Liver (tissue), 9 donors: ENCODE data around the gene PLEKHN1. TPM values are rescaled to one million over a fixed set of nuclear protein-coding genes. Genes with fewer than 3 reads are reported as not detected.

Experiments used
- DNase-seq: peaks from one replicate; pipeline ENCODE4 v3.0.0-alpha.2; 2017; ENCODE audit warnings: low spot score
- H3K27ac ChIP-seq, 2 donors: one replicate each; pipeline ENCODE4 v1.7.0; 2013; ENCODE audit warnings: inconsistent platforms in 2 of 2, low read length in 2 of 2, control low read depth in 1 of 2, low read depth in 1 of 2, mild to moderate bottlenecking in 1 of 2
- H3K27me3 ChIP-seq, 4 donors: one replicate each; pipeline versions ENCODE4 v1.6.1 to v1.7.0; 2013; ENCODE audit warnings: low read length in 3 of 4, inconsistent platforms in 1 of 4, mild to moderate bottlenecking in 1 of 4, moderate library complexity in 1 of 4; ENCODE audit not compliant: control insufficient read depth in 4 of 4, insufficient read depth in 4 of 4
- H3K36me3 ChIP-seq, 4 donors: one replicate each; pipeline versions ENCODE4 v1.6.1 to v1.7.0; 2013; ENCODE audit warnings: low read length in 3 of 4, mild to moderate bottlenecking in 3 of 4, low read depth in 1 of 4, moderate library complexity in 1 of 4; ENCODE audit not compliant: control insufficient read depth in 4 of 4, insufficient read depth in 3 of 4
- H3K4me1 ChIP-seq, 4 donors: one replicate each; pipeline versions ENCODE4 v1.6.1 to v1.7.0; 2013; ENCODE audit warnings: low read length in 3 of 4, mild to moderate bottlenecking in 3 of 4, moderate library complexity in 1 of 4; ENCODE audit not compliant: control insufficient read depth in 4 of 4, insufficient read depth in 4 of 4
- H3K4me3 ChIP-seq, 3 donors: one replicate each; pipeline versions ENCODE4 v1.6.1 to v1.7.0; 2013; ENCODE audit warnings: low read length in 3 of 3, control low read depth in 1 of 3, low read depth in 1 of 3, mild to moderate bottlenecking in 1 of 3
- H3K9ac ChIP-seq, 2 donors: one replicate each; pipeline ENCODE4 v1.7.0; 2013; ENCODE audit warnings: low read length in 2 of 2, mild to moderate bottlenecking in 2 of 2, moderate library complexity in 2 of 2, control low read depth in 1 of 2, low read depth in 1 of 2
- H3K9me3 ChIP-seq, 4 donors: one replicate each; pipeline versions ENCODE4 v1.6.1 to v1.7.0; 2013; ENCODE audit warnings: low read length in 3 of 4; ENCODE audit not compliant: control insufficient read depth in 4 of 4
- EGR1 ChIP-seq, 2 donors: IDR thresholded peaks; 2 replicates each; pipeline ENCODE4 v1.6.1; 2016 to 2018; ENCODE audit warnings: antibody characterized with exemption in 2 of 2, low read depth in 2 of 2
- FOXA1 ChIP-seq: IDR thresholded peaks from 2 replicates; pipeline ENCODE4 v1.6.1; 2016; ENCODE audit warnings: antibody characterized with exemption
- FOXA2 ChIP-seq: IDR thresholded peaks from 2 replicates; pipeline ENCODE4 v1.6.1; 2016; ENCODE audit warnings: antibody characterized with exemption
- GABPA ChIP-seq, 2 donors: IDR thresholded peaks in 1 of 2; conservative IDR thresholded peaks in 1 of 2; 2 replicates each; pipeline ENCODE4 v1.6.1; 2016; ENCODE audit warnings: antibody characterized with exemption in 2 of 2, mild to moderate bottlenecking in 1 of 2, moderate library complexity in 1 of 2
- HNF4A ChIP-seq, 2 donors: conservative IDR thresholded peaks; 2 replicates each; pipeline ENCODE4 v1.6.1; 2016; ENCODE audit warnings: antibody characterized with exemption in 2 of 2, mild to moderate bottlenecking in 2 of 2
- HNF4G ChIP-seq: IDR thresholded peaks from 2 replicates; pipeline ENCODE4 v1.6.1; 2016; ENCODE audit warnings: antibody characterized with exemption
- JUND ChIP-seq, 2 donors: IDR thresholded peaks; 2 replicates each; pipeline ENCODE4 v1.6.1; 2016; ENCODE audit warnings: antibody characterized with exemption in 2 of 2
- NR2F2 ChIP-seq: IDR thresholded peaks from 2 replicates; pipeline ENCODE4 v1.6.1; 2016; ENCODE audit warnings: antibody characterized with exemption
- RAD21 ChIP-seq, 2 donors: IDR thresholded peaks; 2 replicates each; pipeline ENCODE4 v1.6.1; 2016; ENCODE audit warnings: antibody characterized with exemption in 2 of 2, mild to moderate bottlenecking in 2 of 2
- RXRA ChIP-seq, 2 donors: IDR thresholded peaks; 2 replicates each; pipeline ENCODE4 v1.6.1; 2017 to 2018; ENCODE audit warnings: antibody characterized with exemption in 2 of 2, mild to moderate bottlenecking in 1 of 2
- SP1 ChIP-seq: IDR thresholded peaks from 2 replicates; pipeline ENCODE4 v1.6.1; 2018; ENCODE audit warnings: antibody characterized with exemption, mild to moderate bottlenecking
- TAF1 ChIP-seq: conservative IDR thresholded peaks from 2 replicates; pipeline ENCODE4 v1.6.1; 2016; ENCODE audit warnings: antibody characterized with exemption, mild to moderate bottlenecking
- YY1 ChIP-seq: IDR thresholded peaks from 2 replicates; pipeline ENCODE4 v1.6.1; 2016; ENCODE audit warnings: antibody characterized with exemption, mild to moderate bottlenecking
- WGBS: extraction: QIAGEN DNeasy Blood & Tissue Kit; methylation state at CpG from one replicate; pipeline ENCODE4 v1.1.7; 2013; 5-methylcytosine and 5-hydroxymethylcytosine counted together
- polyA plus RNA-seq, 2 donors: library from polyadenylated mRNA; stranded (reverse) in 1 of 2; unstranded in 1 of 2; fragments of 200-250 nt in 1 of 2; fragments of >200 nt in 1 of 2; fragmentation: Nextera tagmentation in 1 of 2; extraction: Ambion mirVana in 1 of 2; gene quantifications; one replicate each; pipeline versions ENCODE4 v1.2.1 to v1.2.3, GENCODE V29; 2013 to 2015
- total RNA-seq, 2 donors: library from RNA; depleted of rRNA; stranded (reverse); fragments of >200 nt; gene quantifications; one replicate each; pipeline ENCODE4 v1.2.3, GENCODE V29; 2014
- TF ChIP-seq, protein P1 (sequence below): IDR thresholded peaks from 2 replicates; pipeline ENCODE4 v1.6.1; 2016; ENCODE audit warnings: antibody characterized with exemption
- TF ChIP-seq, protein P2 (sequence below): IDR thresholded peaks from 2 replicates; pipeline ENCODE4 v1.6.1; 2016; ENCODE audit warnings: antibody characterized with exemption, mild to moderate bottlenecking
- TF ChIP-seq, protein P3 (sequence below): fragments of 150-350 bp; IDR thresholded peaks from 2 replicates; pipeline ENCODE4 v1.5.1; 2017; ENCODE audit warnings: improper control_type of control experiment, low read depth, low read length; ENCODE audit not compliant: missing input control
- donor health status: healthy.
- donor health status: healthy.
- donor health status: healthy.
- donor health status: healthy.
- donor health status: healthy.

PLEKHN1 gene
- total and polyA plus RNA-seq, 4 donors: 0.17 to 0.18 TPM; not detected in 2

DNA sequence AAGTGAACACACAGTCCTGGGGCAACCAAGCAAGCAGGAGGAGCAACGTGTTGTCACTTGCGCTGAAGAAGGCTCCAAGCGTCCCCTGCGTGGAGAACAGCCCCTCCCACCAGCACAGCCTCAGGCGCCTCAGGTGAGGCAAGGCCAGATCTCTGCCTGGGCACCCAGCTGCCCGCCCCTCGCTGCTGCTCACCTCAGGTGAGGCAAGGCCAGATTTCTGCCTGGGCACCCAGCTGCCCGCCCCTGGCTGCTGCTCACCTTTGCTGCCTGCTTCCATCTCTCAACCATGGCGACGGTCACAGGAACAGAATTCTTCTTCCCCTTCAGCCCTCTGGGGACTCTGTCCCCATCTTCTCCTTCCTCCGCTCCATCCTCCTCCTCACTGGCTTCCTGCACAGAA lies 9.6 kb upstream of the PLEKHN1 start:
- DNase-seq: no peak
- no peak overlapping the region for H3K4me3 ChIP-seq
- no peaks in the 10 kb centered on the region for H3K27me3 ChIP-seq
- peaks cover 11 to 32% (median 20%) of the 10 kb centered on the region in 4 donors for H3K4me1 ChIP-seq
- no peak overlapping the region for H3K27ac ChIP-seq
- WGBS: 98% methylated on average over 11 of the region's 11 CpGs
- H3K9me3 ChIP-seq: no peaks in the 10 kb centered on the region
- no peak overlapping the region for H3K9ac ChIP-seq
- peaks cover 18 to 50% (median 21%) of the 10 kb centered on the region in 4 donors for H3K36me3 ChIP-seq
- TF ChIP-seq HNF4G (no peak), SP1 (no peak), YY1 (no peak), NR2F2 (no peak), EGR1 (IDR thresholded peaks at IDR 0.05; ENCODE audit: low read depth in 2 of 2) (no peak), RAD21 (IDR thresholded peaks at IDR 0.05) (no peak), JUND (IDR thresholded peaks at IDR 0.05) (no peak)
- TF ChIP-seq, protein P1, sequence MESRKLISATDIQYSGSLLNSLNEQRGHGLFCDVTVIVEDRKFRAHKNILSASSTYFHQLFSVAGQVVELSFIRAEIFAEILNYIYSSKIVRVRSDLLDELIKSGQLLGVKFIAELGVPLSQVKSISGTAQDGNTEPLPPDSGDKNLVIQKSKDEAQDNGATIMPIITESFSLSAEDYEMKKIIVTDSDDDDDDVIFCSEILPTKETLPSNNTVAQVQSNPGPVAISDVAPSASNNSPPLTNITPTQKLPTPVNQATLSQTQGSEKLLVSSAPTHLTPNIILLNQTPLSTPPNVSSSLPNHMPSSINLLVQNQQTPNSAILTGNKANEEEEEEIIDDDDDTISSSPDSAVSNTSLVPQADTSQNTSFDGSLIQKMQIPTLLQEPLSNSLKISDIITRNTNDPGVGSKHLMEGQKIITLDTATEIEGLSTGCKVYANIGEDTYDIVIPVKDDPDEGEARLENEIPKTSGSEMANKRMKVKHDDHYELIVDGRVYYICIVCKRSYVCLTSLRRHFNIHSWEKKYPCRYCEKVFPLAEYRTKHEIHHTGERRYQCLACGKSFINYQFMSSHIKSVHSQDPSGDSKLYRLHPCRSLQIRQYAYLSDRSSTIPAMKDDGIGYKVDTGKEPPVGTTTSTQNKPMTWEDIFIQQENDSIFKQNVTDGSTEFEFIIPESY: no peak

- Histone ChIP-seq H3K36me3 (peaks cover 8 to 26% (median 14%) of the 10 kb centered on the region in 4 donors), H3K4me3 (peak within 1 kb of the TSS; percentile 93 to 99 (median 94)), H3K27me3 (no peaks in the 10 kb centered on the region), H3K4me1 (peaks cover 13 to 33% (median 20%) of the 10 kb centered on the region in 4 donors), H3K9me3 (no peaks in the 10 kb centered on the region), H3K9ac (peak within 1 kb of the TSS; percentile 56 to 75), H3K27ac (peak within 1 kb of the TSS; percentile 62 to 71)
- DNase-seq: peak; percentile 99
- 7% methylated on average over 101 of the region's 101 CpGs for WGBS
- TF ChIP-seq HNF4G (no peak), RXRA (IDR thresholded peaks at IDR 0.05) (no peak), FOXA1 (no peak), JUND (IDR thresholded peaks at IDR 0.05) (no peak), RAD21 (IDR thresholded peaks at IDR 0.05) (no peak), FOXA2 (no peak), NR2F2 (no peak), GABPA (IDR thresholded peaks at IDR 0.05 in 1 of 2, conservative IDR thresholded peaks at IDR 0.05 in 1 of 2) (peak; percentile 74 to 93), TAF1 (no peak), HNF4A (conservative IDR thresholded peaks at IDR 0.05) (no peak), YY1 (peak; percentile 96)
- TF ChIP-seq, protein P1: no peak
- TF ChIP-seq, protein P2, sequence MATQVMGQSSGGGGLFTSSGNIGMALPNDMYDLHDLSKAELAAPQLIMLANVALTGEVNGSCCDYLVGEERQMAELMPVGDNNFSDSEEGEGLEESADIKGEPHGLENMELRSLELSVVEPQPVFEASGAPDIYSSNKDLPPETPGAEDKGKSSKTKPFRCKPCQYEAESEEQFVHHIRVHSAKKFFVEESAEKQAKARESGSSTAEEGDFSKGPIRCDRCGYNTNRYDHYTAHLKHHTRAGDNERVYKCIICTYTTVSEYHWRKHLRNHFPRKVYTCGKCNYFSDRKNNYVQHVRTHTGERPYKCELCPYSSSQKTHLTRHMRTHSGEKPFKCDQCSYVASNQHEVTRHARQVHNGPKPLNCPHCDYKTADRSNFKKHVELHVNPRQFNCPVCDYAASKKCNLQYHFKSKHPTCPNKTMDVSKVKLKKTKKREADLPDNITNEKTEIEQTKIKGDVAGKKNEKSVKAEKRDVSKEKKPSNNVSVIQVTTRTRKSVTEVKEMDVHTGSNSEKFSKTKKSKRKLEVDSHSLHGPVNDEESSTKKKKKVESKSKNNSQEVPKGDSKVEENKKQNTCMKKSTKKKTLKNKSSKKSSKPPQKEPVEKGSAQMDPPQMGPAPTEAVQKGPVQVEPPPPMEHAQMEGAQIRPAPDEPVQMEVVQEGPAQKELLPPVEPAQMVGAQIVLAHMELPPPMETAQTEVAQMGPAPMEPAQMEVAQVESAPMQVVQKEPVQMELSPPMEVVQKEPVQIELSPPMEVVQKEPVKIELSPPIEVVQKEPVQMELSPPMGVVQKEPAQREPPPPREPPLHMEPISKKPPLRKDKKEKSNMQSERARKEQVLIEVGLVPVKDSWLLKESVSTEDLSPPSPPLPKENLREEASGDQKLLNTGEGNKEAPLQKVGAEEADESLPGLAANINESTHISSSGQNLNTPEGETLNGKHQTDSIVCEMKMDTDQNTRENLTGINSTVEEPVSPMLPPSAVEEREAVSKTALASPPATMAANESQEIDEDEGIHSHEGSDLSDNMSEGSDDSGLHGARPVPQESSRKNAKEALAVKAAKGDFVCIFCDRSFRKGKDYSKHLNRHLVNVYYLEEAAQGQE: no peak
- TF ChIP-seq, protein P3, sequence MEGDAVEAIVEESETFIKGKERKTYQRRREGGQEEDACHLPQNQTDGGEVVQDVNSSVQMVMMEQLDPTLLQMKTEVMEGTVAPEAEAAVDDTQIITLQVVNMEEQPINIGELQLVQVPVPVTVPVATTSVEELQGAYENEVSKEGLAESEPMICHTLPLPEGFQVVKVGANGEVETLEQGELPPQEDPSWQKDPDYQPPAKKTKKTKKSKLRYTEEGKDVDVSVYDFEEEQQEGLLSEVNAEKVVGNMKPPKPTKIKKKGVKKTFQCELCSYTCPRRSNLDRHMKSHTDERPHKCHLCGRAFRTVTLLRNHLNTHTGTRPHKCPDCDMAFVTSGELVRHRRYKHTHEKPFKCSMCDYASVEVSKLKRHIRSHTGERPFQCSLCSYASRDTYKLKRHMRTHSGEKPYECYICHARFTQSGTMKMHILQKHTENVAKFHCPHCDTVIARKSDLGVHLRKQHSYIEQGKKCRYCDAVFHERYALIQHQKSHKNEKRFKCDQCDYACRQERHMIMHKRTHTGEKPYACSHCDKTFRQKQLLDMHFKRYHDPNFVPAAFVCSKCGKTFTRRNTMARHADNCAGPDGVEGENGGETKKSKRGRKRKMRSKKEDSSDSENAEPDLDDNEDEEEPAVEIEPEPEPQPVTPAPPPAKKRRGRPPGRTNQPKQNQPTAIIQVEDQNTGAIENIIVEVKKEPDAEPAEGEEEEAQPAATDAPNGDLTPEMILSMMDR: no peak
Measured at GRCh38 chr1:958823-959730, 7.2 kb upstream of the PLEKHN1 start, which contains the start of gene NOC2L. Gene NOC2L, minus strand, starts transcription at chr1:959256. Its CDS starts 16 bp downstream, at chr1:959240.
